Erythroblast (primary cell): ENCODE measurements around the gene EDC3.
"Not testable (repeated sequence)": the region's sequence is repeated elsewhere in the genome, so short reads cannot be mapped to it uniquely, and the experiment has no call there.

Experiments used
- GATA1 ChIP-seq: IDR thresholded peaks from 2 replicates; pipeline ENCODE4 v1.6.1; 2011; ENCODE audit warnings: low read depth, mild to moderate bottlenecking, control low read depth, low read length, moderate library complexity
- POLR2A ChIP-seq: IDR thresholded peaks from 2 replicates; pipeline ENCODE4 v1.6.1; 2011; ENCODE audit warnings: mild to moderate bottlenecking, low read length

DNA sequence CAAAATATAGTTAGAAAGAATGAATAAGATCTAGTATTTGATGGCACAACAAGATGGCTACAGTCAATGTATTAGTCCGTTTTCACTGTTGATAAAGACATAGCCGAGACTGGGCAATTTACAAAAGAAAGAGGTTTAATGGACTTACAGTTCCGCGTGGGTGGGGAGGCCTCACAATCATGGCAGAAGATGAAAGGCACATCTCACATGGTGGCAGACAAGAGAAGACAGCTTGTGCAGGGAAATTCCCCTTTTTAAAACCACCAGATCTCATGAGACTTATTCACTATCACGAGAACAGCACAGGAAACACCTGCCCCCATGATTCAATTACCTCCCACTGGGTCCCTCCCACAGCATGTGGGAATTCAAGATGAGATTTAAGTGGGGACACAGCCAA lies 42.4 kb upstream of the EDC3 start:
- not testable (repeated sequence) for TF ChIP-seq POLR2A, GATA1
